Measurements from ENCODE around the gene GNS. TPM values are rescaled to one million over a fixed set of nuclear protein-coding genes. Genes with fewer than 3 reads are reported as not detected.

The GNS gene
- total RNA-seq, 2 experiments from 2014 or later = 8.7 to 10.0 TPM

DNA sequence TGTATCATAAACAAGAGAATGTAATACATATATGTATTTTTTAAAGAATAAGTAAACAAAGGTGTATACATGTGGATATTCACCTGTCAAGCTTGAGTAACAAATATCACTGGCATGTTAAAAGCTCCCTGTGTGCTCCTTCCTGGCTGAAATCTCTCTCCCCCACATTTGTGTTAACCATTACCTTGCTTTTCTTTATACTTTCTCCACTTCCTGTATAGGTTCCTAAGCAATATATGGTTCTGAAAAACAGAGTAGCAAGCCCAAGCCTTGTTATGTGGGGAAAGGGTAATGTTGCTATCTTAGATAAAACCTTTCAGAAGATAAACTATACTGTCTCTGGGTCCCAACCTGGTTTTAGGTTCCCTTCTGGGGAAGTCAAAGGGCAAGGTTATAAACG lies 32.9 kb upstream of the GNS start:
- H3K4me3 ChIP-seq (ENCODE audit: low read length) = no peak overlapping the region
- no peaks in the 10 kb centered on the region for H3K4me1 ChIP-seq (ENCODE audit: insufficient read depth, low read length)
- ATAC-seq (ENCODE audit: poor library complexity) = no peak
- no peaks in the 10 kb centered on the region for H3K9me3 Mint-ChIP-seq
- no peaks in the 10 kb centered on the region for H3K27me3 ChIP-seq (ENCODE audit: control insufficient read depth in 1 of 2, insufficient read depth in 2 of 2, low read length in 2 of 2)
- no peaks in the 10 kb centered on the region for H3K36me3 Mint-ChIP-seq (ENCODE audit: low read depth)
- H3K36me3 ChIP-seq (ENCODE audit: insufficient read depth, low read length) = no peaks in the 10 kb centered on the region
- H3K4me3 Mint-ChIP-seq = no peak overlapping the region
- no peaks in the 10 kb centered on the region for H3K4me1 Mint-ChIP-seq (ENCODE audit: low read depth)
- peaks cover 4% of the 10 kb centered on the region for H3K27me3 Mint-ChIP-seq
- no peak overlapping the region for H3K27ac ChIP-seq (ENCODE audit: low read depth in 1 of 2, low read length in 2 of 2)
- POLR2A ChIA-PET = no interaction called here
- H3K27ac Mint-ChIP-seq = no peak overlapping the region
- TF ChIP-seq, protein P1, sequence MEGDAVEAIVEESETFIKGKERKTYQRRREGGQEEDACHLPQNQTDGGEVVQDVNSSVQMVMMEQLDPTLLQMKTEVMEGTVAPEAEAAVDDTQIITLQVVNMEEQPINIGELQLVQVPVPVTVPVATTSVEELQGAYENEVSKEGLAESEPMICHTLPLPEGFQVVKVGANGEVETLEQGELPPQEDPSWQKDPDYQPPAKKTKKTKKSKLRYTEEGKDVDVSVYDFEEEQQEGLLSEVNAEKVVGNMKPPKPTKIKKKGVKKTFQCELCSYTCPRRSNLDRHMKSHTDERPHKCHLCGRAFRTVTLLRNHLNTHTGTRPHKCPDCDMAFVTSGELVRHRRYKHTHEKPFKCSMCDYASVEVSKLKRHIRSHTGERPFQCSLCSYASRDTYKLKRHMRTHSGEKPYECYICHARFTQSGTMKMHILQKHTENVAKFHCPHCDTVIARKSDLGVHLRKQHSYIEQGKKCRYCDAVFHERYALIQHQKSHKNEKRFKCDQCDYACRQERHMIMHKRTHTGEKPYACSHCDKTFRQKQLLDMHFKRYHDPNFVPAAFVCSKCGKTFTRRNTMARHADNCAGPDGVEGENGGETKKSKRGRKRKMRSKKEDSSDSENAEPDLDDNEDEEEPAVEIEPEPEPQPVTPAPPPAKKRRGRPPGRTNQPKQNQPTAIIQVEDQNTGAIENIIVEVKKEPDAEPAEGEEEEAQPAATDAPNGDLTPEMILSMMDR (IDR thresholded peaks at IDR 0.05) = no peak
- DNase-seq = no peak
- no peaks in the 10 kb centered on the region for H3K9me3 ChIP-seq (ENCODE audit: control insufficient read depth in 1 of 2, insufficient read depth in 1 of 2, low read length in 2 of 2)
- CTCF ChIA-PET = interaction anchor here (1.6 kb wide), 1 partner anchor 10 kb away, joined by 3 read pairs; no protein-coding TSS in a partner anchor
- intact Hi-C loops (cut with DNase I, micrococcal nuclease) = no loop called here

DNA sequence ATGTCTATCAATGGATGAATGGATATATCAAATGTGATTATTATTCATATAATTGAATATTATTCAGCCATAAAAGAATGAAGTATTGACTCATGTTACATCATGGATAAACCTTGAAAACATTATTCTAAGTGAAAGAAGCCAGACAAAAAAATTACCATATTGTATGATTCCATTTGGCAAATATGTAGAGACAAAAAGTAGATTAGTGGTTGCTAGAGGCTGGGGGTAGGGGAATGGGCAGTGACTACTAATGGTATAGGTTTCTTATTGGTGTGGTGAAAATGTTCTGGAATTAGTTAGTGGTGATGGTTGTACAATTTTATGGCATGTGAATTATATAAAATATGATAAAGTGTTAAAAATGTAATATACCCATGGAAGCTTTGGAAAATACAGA lies 31.8 kb upstream of the GNS start:
- CTCF ChIA-PET = interaction anchor here (1.6 kb wide), 1 partner anchor 11 kb away, joined by 3 read pairs; no protein-coding TSS in a partner anchor
- Mint-ChIP-seq H3K4me3 (no peak overlapping the region), H3K27me3 (peaks cover 4% of the 10 kb centered on the region)

DNA sequence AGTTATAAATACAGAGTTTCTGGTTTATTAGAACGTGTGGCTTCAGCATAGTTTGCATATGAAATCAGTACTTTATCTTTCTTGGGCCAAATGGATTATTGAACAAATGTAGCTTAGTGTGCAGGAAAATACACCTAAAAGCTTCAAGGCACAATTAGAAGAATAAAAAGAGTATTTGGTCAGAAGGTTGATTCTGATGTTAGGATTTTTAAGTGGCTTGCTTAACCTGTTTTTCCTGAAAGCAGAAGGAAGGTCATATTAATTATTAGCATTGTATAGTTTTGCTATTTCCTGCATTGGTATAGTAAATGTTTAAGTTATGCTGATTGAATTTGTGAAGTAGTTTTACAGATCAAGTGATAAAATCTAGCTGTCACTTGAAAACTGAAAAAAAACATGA lies 31.0 kb upstream of the GNS start:
- ATAC-seq (ENCODE audit: poor library complexity) (no peak), DNase-seq (no peak)
- H3K4me1 ChIP-seq (ENCODE audit: insufficient read depth, low read length) = no peaks in the 10 kb centered on the region
- H3K4me3 ChIP-seq (ENCODE audit: low read length) = no peak overlapping the region
- no peaks in the 10 kb centered on the region for H3K9me3 ChIP-seq (ENCODE audit: control insufficient read depth in 1 of 2, insufficient read depth in 1 of 2, low read length in 2 of 2)
- H3K27ac Mint-ChIP-seq = no peak overlapping the region
- no peaks in the 10 kb centered on the region for H3K36me3 ChIP-seq (ENCODE audit: insufficient read depth, low read length)
- ChIA-PET POLR2A (no interaction called here), CTCF (interaction anchor here (0.9 to 1.6 kb wide), 2 partner anchors 12 kb away, joined by 3 read pairs; no protein-coding TSS in a partner anchor)
- H3K27me3 Mint-ChIP-seq = peaks cover 11% of the 10 kb centered on the region
- peaks cover 0 to 8% of the 10 kb centered on the region in 2 experiments for H3K27me3 ChIP-seq (ENCODE audit: control insufficient read depth in 1 of 2, insufficient read depth in 2 of 2, low read length in 2 of 2)
- intact Hi-C loops (cut with DNase I, micrococcal nuclease) = no loop called here
- no peaks in the 10 kb centered on the region for H3K36me3 Mint-ChIP-seq (ENCODE audit: low read depth)
- no peaks in the 10 kb centered on the region for H3K9me3 Mint-ChIP-seq
- H3K4me1 Mint-ChIP-seq (ENCODE audit: low read depth) = no peaks in the 10 kb centered on the region
- TF ChIP-seq, protein P1 (IDR thresholded peaks at IDR 0.05) = no peak
- H3K4me3 Mint-ChIP-seq = no peak overlapping the region
- H3K27ac ChIP-seq (ENCODE audit: low read depth in 1 of 2, low read length in 2 of 2) = no peak overlapping the region

More for the DNA sequence above, 31.8 kb upstream of the GNS start:
- Histone ChIP-seq H3K4me3 (ENCODE audit: low read length) (no peak overlapping the region), H3K27me3 (ENCODE audit: control insufficient read depth in 1 of 2, insufficient read depth in 2 of 2, low read length in 2 of 2) (no peaks in the 10 kb centered on the region), H3K4me1 (ENCODE audit: insufficient read depth, low read length) (no peaks in the 10 kb centered on the region), H3K9me3 (ENCODE audit: control insufficient read depth in 1 of 2, insufficient read depth in 1 of 2, low read length in 2 of 2) (no peaks in the 10 kb centered on the region), H3K27ac (ENCODE audit: low read depth in 1 of 2, low read length in 2 of 2) (no peak overlapping the region), H3K36me3 (ENCODE audit: insufficient read depth, low read length) (no peaks in the 10 kb centered on the region)
- DNase-seq = no peak
- TF ChIP-seq, protein P1 (IDR thresholded peaks at IDR 0.05) = no peak
- Mint-ChIP-seq H3K4me1 (ENCODE audit: low read depth) (no peaks in the 10 kb centered on the region), H3K36me3 (ENCODE audit: low read depth) (no peaks in the 10 kb centered on the region), H3K9me3 (no peaks in the 10 kb centered on the region), H3K27ac (no peak overlapping the region)
- POLR2A ChIA-PET = no interaction called here
- intact Hi-C loops (cut with DNase I, micrococcal nuclease) = no loop called here
- ATAC-seq (ENCODE audit: poor library complexity) = no peak

All from CD4-positive, alpha-beta T cell (primary cell).